GM10847 (cell line): ENCODE measurements around the gene SYNPO2.

Source experiments
- POLR2A ChIP-seq: IDR thresholded peaks from 2 replicates; pipeline ENCODE4 v1.6.1; 2011; ENCODE audit not compliant: insufficient read length; ENCODE audit errors: extremely low read depth

The SYNPO2 gene

DNA sequence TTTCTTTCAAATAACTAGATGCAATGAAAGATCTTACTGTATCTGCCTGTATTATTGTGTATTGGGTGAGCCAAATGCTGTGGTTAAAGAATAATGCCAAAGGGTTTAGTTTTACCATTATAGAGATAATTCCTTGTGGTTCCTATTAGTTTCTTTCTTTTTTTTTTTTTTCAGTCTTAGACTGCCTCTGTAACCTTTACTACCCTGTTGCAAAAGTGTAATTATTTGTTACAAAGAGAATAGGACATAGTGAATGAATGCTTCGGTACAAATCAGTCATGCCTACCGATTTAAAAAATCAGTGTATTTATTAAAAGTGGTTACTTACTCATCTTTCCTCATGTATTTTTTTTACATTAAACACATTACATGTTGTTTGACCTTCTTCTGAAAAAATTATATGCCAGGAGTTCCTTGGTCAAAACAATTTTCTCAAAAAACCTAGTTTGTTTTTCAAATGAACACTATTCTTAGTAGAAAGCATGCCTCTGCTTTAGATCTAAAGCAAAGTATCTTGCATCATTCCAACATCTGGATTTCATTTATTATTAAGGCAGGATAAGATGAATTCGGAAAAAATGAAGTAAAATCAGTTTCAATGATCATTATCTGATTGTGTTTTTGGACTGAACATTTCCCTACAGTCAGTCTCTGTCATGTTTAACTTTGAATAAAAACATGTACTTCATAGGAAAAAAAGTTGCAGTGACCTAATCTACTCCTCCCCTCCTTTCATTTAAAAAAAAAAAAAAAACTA, 21.2 kb upstream of the SYNPO2 start:
- TF ChIP-seq POLR2A, result no peak

DNA sequence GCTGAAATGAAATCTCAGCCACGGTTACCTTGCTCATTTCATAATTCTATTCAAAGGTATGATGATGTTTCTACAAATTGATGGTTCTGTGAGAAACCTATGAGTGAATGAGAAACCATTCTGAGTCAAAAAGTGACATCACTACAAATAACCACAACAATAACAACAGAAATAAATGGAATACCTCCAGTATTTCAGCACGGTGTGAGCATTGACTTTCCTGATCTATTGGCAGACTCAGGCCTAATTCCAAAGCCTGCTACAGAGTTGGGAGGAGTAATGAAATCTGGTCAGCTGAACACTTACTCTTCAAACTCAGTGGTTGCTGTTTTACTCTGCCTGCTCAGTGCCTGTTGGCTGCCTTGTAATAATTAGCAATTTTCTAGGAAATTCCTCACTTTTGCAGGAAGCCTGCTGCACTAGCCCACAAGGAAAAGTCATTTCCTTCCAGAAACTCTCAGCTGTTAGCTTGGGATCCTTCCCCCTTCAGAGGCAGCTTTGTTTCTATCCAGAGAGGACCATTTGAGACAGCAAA, 18.8 kb upstream of the SYNPO2 start:
- no peak for TF ChIP-seq POLR2A

DNA sequence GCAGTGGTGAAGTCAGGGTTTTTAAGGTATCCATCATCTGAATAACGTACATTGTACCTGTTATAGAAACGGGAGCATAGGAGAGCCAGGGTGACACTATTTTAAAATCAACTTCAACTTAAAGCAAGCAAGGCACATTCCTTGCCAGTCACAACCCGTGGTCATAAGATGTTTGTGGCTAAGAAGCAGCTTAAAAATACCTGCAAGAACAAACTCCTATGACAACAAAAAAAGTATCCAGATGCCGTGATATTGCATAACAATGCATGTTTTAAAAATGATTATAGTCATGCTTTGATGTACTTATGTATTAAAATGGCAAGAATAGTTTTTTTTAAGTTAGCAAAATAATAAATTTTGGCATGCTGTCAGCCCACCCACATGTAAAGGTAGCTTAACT, 16.5 kb upstream of the SYNPO2 start:
- TF ChIP-seq POLR2A, result no peak

DNA sequence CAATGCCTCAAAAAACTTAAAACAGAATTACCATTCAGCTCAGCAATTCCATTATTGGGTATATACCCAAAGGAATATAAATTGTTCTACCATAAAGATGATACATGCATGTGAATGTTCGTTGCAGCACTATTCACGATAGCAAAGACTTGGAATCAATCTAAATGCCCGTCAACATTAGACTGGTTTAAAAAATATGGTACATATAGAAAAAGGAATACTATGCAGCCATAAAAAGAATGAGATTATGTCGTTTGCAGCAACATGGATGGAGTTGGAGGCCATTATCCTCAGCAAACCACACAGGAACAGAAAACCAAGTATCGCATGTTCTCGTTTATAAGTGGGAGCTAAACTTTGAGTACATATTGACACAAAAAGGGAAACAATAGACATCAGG, 10.9 kb upstream of the SYNPO2 start:
- TF ChIP-seq POLR2A, result no peak

DNA sequence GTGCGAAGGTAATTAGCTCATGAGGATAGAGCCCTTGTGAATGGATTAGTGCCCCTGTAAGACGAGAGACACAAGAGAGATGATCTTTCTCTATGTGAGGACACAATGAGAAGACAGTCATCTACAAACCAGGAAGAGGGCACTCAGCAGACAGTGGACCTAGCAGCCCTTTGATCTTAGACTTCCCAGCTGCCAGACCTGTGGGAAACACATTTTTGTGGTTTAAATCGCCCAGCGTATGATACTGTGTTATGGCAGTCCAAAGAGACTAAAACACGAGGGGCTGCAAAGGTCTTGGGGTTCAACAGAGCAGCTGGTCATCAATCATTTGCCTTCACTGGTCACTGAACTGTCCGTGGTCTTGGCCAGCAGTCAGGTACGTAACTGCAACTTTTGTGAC, 9.2 kb upstream of the SYNPO2 start:
- no peak for TF ChIP-seq POLR2A

DNA sequence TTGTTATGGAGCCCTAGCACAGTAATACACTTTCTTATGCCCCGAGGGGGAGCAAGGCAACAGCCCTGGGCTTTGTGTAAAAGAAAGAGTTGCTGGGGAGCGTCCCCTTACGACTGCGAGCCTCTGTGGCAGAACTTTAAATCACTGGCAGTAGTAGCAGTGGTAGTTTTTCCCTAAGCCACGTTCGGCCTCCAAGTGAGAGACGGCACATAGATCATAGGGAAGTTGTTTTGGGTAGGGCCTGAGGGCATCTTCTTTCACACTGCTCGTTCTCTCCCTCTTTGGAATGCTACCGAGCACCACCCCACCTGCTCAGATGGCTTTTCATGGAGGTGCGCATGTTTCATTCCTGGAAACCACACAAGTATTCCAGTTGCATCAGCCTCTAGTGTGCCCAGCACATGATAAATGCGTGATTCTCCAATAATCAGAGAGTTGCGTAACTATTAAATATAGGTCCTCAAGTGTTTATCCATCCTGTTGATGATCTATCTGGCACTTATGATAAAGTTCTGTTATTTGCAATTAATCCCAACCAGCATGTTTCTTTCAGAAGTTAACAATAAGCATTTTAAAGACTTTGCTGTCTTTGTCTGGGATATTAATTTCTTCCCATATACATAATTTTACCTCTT, 7.0 kb upstream of the SYNPO2 start:
- TF ChIP-seq POLR2A, result no peak

DNA sequence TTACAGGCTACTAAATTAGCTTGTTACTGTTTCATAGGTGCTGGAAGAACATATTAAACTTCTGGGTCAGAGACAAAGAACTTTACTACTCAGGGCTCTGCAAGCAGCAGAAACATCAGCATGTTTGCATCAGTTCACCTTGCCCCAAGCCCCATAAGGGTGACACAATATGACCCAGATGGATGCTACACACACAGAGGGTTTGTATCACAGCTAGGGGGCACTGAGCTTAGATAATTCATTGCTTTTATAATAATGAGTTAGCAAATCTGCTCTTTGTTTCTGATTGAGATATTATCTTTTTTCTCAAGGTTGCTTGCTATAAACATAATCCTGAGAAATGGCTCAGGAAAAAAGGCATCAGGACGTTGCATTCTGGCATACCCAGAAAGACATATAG, 4.8 kb upstream of the SYNPO2 start:
- no peak for TF ChIP-seq POLR2A

DNA sequence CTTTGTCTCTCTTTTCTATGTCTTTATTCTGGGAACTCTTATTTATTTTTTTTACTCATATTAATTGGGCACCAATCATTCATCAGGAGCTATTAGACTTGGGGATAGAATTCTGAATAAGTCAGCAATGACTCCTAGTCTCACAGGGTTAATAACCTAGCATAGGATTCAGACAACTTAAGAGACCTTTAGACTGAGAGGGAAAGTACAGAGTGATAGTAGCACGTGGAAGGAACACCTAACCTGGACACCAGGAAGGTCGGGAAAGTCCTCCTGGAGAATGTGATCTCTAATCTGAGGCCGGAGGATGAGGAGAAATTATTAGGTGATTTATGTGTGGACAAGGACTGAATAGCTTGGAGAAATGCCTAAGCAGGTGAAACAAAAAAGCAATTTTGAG, 3.9 kb upstream of the SYNPO2 start:
- TF ChIP-seq POLR2A, result no peak

DNA sequence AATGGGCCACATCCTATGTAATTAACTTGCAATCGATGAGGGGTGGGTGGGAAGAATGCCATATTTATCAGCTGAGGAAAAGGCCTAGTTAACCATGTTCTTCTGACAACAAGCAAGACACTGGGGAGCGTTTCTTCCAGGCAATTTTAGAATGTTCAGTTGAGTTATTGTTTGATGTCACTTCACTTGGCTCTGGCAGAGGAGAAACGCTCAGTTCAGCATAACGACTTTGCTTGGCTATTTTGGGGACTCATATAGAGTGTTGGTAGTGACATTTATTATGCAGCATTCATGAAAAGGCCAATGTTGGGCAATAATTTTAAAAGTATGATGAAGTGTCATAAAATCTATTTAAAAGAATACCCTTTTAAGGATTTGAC, 648 bp downstream of the SYNPO2 start:
- no peak for TF ChIP-seq POLR2A

DNA sequence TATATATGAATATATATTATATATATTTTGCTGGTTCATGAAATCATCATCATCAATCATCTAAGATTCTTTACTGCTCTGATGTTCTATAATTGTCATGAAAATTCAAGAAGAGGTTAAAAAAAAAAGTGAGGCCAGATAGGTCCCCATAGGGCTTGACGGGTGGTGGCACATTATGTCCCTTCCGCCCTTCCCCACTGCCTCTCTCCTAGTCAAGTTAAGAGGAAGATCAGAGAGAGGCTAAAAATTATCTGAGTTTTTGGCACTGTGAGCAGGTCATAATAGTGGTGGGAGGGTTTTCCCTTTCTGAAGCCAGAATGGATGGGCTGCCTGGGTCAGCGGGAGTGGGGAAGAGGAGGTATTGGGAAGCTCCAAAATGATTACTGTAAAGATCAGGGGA, 5.4 kb downstream of the SYNPO2 start:
- no peak for TF ChIP-seq POLR2A

DNA sequence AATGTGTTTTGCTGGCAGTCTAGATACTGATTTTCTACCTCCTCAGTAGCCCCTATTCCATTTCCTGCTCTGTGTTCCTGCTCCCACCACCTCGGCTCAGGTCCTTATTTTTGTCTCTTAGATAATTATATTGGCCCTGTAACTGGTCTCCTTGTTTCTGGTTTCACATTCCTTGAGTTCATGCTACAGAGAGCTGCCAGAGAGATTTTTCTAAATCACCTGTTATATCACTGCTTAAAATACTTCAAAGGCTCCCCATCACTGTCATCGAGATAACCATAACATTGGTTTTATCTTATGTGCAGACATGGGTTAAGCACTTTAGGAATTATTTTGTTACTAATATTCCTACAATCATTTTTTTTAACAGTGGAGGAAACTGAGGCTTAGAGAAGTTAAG, 9.6 kb downstream of the SYNPO2 start:
- no peak for TF ChIP-seq POLR2A

DNA sequence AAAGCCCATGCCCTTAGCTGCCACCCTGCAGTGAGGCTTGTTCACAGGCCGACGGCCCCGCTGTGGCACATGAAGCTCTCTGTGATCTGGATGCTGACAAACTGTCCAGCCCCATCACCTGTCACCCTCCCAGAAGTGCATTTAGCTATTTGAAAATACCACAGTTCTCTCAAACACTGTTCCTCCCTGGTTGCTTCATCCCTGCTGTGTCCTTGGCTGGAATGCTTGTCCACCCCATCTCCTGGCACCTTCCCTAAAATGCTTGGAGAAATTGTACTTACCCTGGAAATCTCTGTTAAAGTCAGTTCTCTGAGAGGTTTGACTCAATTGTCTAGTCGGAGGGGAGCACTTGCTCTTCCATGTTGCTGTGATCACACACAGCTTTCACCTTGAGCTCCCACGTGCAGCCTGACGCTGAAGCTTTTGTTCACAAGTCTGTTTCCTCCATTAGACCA, 10.1 kb downstream of the SYNPO2 start:
- TF ChIP-seq POLR2A, result no peak

DNA sequence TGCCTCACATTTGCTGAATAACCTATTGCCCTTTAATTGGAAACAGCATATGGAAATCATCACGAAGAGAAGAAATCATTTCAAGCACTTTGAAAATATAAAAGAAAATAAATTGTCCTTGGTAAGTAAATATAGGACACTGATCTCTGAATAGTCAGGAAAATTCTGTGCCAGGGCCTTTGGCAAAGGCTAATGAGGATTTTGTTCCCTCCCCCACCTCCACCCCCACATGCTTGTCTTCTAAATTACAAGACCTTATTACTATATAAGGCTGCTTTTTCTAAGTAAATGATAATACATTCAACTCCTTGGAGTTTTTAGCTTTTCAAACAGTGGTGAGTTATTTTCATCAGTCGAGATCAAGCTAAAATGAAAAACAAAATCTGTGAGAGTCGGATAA, 15.8 kb downstream of the SYNPO2 start:
- TF ChIP-seq POLR2A, result no peak

DNA sequence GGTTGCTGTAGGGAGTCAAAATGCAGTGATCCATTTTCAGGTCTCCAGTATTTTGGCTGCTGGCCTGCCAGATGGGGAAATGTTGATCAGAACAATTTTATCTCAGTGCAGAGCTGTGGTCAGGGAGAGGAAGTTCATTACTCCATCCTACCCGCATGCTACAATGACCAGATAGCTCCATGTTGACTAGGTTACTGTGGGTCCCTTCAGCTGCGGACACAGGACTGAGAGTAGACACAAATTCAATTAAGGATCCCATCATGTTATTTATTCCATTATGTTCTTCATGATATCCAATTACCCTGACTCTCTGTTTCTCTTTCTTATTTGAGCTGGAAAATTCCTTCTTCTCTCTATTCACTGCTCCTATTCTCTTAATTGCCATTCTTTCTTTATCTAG, 16.3 kb downstream of the SYNPO2 start:
- no peak for TF ChIP-seq POLR2A

DNA sequence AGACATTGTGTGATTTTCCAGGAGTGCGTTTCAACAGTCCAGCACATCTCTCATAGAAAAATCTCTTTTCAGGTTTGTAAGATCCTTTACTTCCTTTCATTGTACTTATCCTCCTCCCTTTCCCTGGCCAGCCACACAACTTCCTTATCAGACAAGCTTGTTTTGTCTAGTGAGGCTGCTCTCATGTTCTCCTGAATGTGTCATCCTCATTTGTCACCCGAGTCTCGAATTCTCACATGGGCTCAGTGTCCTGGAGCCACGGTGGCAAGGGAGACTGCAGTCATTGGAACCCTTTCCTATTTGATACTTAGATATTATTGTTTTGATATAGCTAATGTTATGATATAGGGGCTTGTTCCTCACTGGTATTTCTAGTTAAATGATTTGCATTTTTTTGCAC, 16.9 kb downstream of the SYNPO2 start:
- TF ChIP-seq POLR2A, result no peak

DNA sequence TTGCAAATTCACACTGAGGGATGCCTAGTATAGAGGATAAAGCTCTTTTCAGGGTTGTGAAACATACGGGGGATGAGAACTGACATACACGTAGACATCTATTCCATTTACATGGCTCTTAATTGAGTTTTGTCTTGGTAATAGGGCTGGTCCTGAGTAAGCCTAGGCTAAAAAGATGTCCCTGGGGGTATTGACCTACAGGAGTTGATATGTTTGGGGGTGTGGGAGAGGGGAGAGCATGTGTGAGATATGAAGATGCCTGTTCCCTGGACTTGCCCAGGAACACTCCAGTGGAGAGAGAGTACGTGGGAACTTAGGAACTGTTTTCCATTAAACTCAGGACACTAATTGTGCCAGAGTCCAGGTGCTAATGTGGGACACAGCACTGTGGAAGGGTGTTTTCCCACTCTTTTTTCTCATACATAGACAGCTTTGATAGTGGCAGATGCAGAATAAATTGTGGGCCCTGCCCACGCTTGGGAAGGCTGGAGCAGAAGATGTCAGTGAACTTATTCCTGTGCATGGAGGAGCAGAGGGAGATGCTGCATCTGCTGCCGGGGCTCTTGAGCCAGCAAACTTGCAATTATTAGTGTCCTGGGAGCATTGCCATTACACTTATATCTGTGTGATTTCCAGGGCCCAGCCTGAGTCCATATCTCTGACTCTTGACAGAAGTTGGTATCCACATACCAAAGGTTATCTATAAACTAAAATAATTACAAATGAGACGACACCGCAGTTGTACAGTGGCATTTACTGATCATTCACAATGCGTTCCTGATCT, 20.7 kb downstream of the SYNPO2 start:
- TF ChIP-seq POLR2A, result no peak
